ENCODE measurements around the gene MATN4.

The MATN4 gene

DNA sequence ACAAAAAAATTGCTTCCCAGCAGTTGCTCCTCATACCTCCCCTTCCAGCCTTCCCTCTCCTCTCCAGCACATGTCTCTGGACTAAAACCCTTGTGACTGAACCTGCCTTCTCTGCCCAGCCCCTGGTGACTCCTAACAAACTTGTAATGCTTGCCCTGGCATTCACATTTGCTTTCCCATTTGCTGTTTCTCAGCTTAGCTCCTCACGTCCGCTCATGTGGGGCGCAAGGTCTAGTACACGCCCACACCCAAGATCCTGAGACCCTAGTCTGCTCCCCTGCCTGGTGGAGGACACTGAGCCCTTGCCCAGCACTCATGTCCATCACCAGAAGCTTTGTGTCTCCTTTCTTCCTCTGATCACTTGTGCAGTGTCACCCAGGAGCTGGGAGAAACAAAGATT is 19.7 kb downstream of the MATN4 start:
- DNase-seq, result no peak

DNA sequence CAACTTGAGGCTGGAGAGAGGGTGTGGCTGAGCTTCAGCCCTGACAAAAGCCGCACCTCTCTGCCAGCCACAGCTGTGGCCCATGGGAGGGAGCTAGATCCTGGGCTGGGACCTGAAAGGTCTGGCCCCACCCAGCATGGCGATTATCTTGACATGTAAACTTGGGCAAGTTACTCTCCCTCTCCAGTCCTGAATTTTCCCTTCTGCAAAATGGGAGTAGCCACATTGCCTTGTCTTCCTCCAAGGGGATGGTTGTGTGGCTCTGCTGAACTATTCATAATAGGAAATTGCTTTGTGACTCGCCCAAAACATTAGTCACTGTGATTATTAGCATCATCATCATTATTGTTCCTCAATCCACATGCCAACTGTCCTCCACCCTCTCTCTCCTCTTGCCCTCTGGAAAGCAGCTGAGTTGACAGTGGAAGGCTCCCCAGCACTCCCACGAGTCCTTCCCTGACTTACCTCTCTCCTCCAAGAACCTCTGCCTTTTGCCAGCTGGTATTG is 24.5 kb downstream of the MATN4 start:
- no peak for DNase-seq

DNA sequence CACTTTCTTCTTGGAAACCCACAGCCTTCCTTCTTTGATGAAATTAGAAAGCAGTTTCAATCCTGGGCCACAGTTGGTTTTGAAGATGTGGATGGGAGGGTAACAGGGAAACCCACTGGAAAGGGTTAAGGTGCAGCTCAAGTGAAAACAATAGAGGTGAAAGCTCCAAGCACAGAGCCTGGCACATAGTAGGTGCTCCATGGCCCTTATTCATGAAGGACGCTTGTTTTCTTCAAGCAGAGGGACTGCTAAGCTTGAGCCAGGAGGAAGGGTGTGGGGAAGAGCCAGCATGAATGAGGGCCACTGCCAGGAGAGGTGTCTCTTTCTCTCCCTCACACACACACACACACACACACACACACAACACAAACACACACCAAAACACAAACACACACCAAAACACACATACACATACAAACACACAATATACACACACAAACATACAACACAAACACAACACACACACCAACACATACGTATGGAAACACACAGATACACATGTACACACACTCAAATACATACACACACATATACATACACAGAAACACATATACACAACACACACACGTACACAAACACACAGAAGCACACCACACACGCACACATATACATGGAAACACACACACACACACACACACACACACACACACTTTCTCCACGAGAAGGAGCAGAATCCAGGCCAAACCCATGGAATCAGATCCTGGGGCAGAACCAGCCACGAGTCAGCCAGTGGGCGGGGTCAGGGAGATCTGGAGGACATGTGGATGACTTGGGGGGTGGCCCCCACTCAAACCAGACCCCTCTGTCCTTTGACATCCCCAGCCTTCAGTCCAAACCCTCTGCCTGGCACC is 25.2 kb downstream of the MATN4 start:
- no peak for DNase-seq

DNA sequence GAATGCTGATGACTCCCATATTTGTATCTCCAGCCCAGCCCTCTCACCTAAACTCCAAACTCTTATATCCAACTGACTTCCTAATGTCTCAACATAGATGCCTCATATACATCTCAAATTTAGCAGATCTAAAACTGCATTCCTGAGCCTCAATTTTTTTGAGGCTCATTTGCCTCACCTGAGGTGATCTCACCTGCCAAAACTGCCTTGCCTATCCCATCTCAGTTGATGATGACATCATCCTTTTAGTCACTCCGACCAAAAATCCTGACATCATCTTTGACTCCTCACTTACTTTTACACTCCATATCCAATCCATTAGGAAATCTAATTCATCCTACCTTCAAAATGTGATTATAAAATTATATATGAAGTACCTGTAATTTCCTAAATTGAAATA is 28.1 kb downstream of the MATN4 start:
- DNase-seq, result no peak

DNA sequence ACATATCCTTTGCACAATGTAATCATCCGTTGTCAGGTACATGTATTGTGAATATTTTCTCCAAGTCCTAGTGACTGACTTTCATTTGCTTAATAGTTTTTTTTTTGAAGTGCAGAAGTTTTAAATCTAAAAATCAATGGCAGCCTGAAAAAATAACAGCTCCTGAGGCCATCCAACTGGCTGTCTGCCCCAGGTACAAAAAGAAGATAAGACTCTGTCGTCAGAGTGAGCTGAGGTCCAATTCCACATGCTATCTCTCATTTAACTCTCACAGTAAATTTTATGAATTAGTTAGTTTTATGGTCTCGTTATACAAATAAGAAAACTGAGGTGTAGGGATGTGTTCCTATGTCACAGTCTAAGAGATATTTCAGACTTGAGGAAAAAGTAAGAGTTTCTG is 32.8 kb downstream of the MATN4 start:
- no peak for DNase-seq

DNA sequence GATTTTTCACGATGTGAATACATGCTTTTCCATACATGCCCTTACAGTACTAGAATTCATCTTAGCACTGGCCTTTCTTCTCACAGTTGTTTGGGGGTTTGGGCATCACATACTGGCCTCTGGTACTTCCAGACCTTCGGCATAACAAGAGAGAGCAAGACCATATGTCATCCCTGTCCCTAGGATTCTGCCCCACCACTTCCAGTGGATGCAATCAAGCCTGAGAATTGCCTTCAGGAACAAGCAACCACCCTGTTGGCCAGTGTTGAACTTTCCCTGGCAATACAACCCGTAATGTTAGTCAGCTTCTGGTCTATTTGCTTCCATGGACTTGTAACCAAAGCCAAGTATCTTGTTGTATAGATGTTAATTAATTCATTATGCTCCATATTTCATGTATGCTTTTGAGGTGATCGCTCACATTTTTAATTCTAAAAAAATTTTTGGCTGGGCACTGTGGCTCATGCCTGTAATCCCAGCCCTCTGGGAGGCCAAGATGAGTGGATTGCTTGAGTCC is 38.3 kb downstream of the MATN4 start:
- no peak for DNase-seq

DNA sequence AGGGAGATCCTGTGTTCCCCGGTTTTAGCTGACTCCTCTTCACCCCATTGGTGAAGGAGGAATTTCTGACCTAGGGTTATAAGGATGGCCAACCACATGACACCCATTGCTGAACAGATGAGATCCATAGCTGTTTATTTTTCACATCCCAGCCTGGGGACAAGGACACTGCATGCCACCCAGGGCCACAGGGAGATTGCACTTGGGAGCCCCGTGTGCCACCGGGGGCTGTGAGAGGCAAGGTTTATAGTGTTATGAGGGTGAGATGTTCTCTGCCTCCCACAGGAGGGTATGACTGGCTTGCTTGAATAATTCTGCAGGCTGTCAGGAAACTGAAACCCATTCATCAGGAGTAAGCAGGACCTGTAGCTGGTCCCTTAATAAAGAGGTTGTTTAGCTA is 39.0 kb downstream of the MATN4 start:
- no peak for DNase-seq

DNA sequence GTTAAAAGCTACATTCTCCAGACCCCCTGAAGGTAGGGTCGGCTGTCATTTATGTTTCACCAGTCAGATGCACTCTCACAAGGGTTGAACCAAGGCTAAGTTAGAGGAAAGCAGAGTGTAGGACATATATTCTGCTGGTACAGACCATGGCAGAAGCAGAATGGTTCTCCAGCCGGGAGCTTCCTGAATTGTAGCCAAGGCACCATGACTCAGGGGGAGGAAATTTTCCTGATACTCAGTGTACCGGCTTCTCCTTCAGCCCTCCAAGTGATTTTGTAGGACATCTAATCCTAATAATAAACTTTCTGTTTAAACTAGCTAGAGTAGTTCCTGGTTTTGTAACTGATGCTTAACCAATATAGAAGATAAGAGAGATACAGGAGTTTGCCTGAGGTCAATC is 39.6 kb downstream of the MATN4 start:
- DNase-seq, result no peak

DNA sequence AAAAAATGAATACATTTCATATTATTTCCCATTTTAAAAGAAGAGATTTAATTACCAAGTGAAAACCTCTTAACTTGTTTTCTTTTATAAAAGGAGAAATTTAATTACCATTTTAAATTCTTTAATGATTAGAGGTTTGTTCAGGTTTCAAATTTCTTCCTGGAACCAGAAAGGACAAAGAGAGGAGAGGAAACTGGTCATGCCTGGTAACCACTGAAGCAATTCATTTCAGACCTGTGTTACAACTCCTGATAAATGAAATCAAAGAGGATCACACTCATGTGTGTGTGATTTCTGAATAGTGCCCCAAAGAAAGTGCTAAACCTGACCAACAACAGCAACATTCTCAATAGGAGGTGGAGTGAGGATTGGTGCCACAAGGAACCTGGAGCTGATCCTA is 41.1 kb downstream of the MATN4 start:
- DNase-seq, result no peak

DNA sequence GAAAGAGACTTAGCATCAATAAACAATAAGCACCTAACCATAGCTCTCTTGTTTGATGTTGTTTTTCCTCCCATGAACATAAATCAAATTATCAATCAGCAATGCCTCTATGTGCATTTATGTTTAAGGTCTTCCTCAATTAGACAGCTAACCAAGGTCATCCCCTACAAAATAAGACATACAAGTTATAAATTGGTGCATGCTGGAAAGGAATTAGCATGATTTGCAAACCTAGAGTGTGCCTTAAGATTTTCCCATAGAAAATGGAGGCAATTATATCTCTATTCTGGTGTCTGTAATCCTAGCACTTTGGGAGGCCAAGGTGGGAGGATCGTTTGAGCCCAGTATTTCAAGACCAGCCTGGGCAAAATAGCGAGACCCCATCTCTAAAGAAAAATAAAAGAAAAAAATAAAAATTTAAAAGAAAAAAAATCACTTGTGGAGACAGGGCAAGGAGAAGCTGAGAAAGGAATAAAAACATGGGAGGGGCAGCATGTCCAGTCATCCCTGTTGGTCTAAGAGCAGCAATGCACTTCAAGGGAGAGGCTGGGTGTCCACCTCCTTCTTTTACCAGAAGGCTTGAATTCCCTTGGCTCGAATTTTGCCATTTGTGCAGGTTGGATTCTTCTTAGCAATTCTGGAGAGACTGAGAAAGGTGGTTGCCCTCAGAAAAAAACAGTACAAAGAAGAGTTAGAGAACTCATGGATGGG is 44.4 kb downstream of the MATN4 start:
- no peak for DNase-seq

DNA sequence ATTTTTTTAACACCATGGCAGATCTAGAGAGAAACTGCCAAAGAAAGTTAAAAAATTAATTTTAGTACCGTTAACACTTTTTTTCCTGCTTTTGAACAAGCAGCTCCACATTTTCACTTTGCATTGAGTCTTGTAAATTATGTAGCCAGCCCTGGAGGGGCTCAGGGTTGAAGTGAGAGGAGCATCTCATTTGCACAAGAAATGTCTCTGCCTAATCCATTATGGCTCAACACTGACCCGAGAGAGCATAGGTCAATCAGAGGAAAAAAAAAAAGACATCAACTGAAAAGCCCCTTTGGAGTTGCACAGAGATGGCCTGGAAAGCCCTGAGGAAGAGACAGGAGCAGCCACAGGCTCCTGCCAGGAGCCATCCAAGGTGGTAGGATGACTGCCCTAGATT is 49.4 kb downstream of the MATN4 start:
- no peak for DNase-seq

DNA sequence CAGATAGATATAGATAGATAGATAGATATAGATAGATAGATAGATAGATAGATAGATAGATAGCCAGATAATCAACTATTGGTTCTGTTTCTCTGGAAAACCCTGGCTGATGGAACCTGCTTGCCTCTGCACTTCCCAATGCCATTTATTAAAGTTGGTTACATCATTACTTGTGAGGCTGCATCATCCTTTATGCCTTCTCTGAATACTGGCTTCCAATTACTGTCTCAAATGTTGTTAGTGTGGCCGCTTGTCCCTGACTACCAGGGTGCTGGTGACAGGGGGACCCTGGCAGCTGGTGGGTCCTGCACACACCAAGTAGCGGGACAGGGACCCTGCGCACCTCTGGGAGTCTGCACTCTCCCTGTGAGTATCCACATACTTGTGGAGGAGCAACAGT is 49.8 kb downstream of the MATN4 start:
- no peak for DNase-seq

DNA sequence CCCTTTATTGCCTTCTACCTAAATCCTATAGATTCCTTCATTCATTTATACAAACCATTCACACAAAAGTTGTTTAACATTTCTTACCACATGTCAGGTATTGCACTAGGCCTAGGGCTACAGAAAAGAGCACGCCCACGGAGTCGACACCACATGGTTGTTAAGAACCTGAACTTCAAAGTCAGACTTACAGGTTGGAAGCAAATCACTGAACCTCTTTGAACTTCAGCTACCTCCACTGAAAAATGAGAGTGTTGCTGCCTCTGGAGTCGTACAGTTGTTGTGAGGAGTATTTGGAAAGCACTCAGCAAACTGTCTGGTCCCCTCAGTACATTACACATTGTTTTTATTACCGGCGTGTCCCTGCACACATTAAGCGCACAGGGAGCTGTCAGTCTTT is 50.4 kb downstream of the MATN4 start:
- no peak for DNase-seq

DNA sequence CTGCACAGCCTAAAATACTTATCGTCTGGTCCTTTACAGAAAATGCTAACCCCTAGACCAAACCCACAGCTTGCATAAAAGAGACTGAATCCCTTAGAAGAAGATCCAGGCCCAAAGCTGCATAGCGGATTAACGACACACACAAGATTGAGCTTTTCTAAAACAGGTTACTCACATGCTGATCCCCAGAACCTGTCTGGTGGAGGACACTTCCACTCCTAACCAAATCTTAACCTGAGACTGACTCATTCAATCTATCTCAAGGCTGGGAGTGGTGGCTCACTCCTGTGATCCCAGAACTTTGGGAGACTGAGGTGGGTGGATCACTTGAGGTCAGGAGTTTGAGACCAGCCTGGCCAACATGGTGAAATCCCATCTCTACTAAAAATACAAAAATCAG is 50.9 kb downstream of the MATN4 start:
- no peak for DNase-seq

DNA sequence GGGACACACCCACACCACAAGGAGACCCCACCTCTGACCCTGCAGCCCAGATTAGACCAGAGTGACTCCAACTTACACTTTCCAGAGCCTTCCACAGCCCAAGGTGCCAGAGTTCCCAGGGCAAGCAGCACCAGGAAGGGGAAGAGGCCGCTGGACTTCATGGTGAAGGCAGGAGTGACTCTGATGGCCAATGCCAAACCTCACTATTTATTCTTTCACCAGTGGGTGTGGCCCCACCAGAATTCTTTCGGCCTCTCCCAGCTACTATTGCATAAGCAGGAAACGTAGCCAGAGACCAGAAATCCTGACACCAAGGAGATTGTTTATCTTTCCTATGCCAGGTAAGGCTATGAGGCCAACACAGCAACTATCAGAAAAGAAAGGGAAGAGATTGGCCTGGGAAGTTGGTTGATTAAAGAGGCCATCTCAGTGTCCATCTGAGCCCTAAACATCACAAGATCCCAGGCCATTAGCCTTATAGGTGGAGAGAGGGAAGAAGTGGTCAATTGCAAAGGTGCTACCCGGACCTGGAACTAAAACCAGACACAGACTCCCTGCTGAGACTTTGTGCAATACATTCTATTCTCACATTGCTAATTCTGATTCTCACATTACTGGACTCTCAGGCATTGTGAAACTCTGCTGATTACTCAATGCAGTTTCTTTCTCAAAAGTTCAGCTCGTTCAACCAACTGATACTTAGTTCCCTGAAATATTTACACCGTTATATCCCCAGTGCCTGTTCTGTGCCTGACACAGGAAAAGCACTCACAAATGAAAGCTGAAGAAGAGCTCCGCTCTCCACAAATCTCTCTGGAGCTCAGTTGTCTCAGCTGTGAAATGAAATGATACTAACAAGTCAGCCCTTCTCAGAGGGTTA is 53.5 kb downstream of the MATN4 start, which contains the start of gene SLPI:
Gene SLPI, minus strand, starts transcription at position 182 of the 880 bp plus-strand sequence. Its CDS starts 21 bp downstream, at position 161.
- DNase-seq, result no peak

DNA sequence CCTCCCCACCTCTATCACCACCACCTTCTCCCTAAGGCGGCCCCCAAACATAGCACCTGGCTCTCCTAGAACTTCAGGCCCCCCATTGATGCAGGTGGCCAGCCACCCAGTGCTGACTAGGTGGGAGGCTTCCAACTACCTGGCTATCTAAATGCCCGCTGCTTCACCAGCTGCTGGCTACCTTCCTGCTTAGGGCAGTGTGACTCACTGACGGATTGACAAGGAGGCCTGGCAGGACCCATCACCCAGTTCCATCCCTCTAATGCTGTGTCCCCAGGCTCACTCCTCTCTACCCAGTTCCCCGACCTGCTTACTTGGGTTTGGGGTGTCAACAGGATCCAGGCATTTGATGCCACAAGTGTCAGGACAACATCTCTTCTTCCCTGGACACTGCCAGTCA is 54.8 kb downstream of the MATN4 start:
- DNase-seq, result no peak

DNA sequence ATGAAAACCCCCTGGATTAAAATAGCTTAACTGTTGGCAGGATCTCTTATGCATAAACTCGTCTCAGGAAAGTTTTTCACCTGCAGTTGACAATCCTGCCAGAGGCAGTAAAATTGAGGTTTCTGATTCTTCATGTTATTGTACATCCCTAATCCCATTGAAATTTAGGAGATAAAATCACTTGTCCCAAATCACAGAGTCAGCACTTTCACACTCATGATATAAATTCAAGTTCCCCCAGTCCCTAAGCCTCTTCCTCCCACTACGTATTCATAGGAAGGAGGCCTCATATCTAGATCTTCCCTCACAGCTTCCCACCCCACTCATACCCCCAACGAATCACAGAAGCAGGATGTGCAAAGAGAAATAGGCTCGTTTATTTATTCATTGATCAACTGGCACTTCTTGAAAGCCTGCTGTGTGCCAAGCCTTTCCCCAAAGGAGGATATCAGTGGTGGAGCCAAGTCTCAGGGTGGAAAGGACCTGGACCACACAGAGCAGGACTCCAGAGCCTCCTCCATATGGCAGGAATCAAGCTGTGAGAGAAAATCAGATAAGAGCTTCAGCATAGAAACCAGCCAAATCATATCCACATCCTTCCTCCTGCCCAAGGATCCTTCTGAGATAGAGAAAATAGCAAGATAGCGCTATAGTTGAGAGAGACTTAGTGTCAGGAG is 56.1 kb downstream of the MATN4 start:
- no peak for DNase-seq

DNA sequence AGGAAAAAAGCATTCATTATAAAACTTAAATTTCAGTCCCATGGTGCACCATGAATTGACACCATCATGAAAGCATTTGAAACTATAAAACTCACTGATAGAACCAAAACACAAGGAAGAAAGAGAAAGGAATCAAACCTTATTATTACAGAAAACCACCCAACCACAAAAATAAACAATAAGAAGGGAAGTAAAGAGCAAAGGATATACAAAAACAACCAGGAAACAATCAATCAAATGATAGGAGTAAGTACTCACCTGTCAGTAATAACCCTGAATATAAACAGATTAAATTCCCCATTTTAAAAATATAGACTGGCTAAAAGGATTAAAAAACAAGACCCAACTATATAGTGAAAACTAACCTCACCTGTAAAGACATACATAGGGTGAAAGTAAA is 59.5 kb downstream of the MATN4 start:
- DNase-seq, result no peak

DNA sequence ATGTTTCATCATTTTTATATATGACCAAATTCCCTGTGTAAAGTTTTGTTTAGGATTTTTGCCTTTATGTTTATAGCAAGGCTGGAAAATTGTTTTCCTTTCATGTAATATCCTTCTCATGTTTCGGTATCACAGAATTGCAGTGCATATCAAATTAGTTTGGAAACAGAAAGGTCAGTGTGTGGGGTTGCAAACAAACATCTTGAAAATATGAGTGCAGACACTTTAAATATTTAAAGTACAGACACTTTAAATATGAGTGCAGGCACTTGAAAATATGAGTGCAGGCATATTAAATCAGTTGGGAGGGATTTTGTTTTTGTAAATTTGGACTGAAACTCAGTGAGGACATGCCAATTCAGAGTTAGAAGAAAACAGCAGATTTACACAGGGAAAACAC is 60.2 kb downstream of the MATN4 start:
- no peak for DNase-seq

DNA sequence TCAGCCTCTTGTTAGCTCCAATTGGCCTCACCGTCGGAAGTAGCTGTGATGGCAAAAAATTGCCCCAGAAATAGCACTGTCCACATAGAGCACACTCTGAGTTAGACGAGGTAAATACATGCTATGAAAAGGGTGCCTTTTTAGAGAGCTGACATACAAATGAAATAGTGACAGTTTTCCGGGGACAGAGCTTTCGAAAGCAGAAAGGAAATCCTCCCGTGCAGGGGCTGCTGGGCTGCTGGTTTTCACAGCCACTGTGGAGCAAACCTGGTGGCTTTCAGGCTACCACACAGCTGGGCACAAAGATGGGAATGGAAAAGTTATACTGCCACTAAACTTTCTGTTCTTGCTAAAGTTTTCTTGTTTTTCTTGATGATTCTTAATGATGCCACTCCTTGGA is 62.0 kb downstream of the MATN4 start:
- DNase-seq, result no peak

All from NCI-H524 treated with DMSO at 0.1 percent for 48 hours (cell line).